K562 (cell line): ENCODE measurements around the gene GIPR. TPM values are rescaled to one million over a fixed set of nuclear protein-coding genes. Genes with fewer than 3 reads are reported as not detected.

Experiments used
- ADNP ChIP-seq: fragments of 200-800 bp; sonication (Bioruptor generic); IDR thresholded peaks from 2 replicates; pipeline ENCODE4 v1.6.1; 2016; ENCODE audit warnings: missing genetic modification characterization, missing compliant biosample characterization
- CBX1 ChIP-seq: sonication (generic); IDR thresholded peaks from 2 replicates; pipeline ENCODE4 v1.6.1; 2016; ENCODE audit warnings: antibody characterized with exemption, low read depth, mild to moderate bottlenecking
- DDX20 ChIP-seq: fragments of 450-650 bp; IDR thresholded peaks from 2 replicates; pipeline ENCODE4 v1.6.1; 2016; ENCODE audit warnings: missing genetic modification characterization, low read depth, mild to moderate bottlenecking, missing compliant biosample characterization, moderate library complexity
- ETV1 ChIP-seq: fragments of 450-650 bp; conservative IDR thresholded peaks from 2 replicates; pipeline ENCODE4 v1.6.1; 2016; ENCODE audit warnings: missing genetic modification characterization, control low read depth, low read depth, missing compliant biosample characterization
- HDGF ChIP-seq: fragments of 450-650 bp; IDR thresholded peaks from 2 replicates; pipeline ENCODE4 v1.6.1; 2016
- HMG20B ChIP-seq: fragments of 250-450 bp; sonication (Bioruptor Pico); IDR thresholded peaks from 2 replicates; pipeline ENCODE4 v1.5.0; 2021; ENCODE audit warnings: mild to moderate bottlenecking
- JUND ChIP-seq, 2 experiments: IDR thresholded peaks; 2 replicates in 1 of 2; 3 replicates in 1 of 2; pipeline ENCODE4 v1.6.1; 2011; ENCODE audit warnings: borderline replicate concordance in 2 of 2, low read depth in 2 of 2, low read length in 2 of 2, improper control_type of control experiment in 1 of 2, missing biosample characterization in 1 of 2, missing genetic modification characterization in 1 of 2, missing genetic modification reagents in 1 of 2
- KDM4B ChIP-seq, 2 experiments: fragments of 450-650 bp in 1 of 2; sonication (generic) in 1 of 2; IDR thresholded peaks; 2 replicates each; pipeline ENCODE4 v1.6.1; 2016 to 2017; ENCODE audit warnings: borderline replicate concordance in 2 of 2, antibody characterized with exemption in 1 of 2, low read depth in 1 of 2, mild to moderate bottlenecking in 1 of 2
- NELFE ChIP-seq: IDR thresholded peaks from 2 replicates; pipeline ENCODE4 v1.6.1; 2011; ENCODE audit warnings: mild to moderate bottlenecking; ENCODE audit not compliant: insufficient read depth, insufficient read length
- NR1H2 ChIP-seq: sonication (generic); formaldehyde crosslinking; IDR thresholded peaks from 2 replicates; pipeline ENCODE4 v1.4.0; 2020; ENCODE audit warnings: mild to moderate bottlenecking, missing genetic modification reagents
- OTX1 ChIP-seq: fragments of 450-650 bp; formaldehyde crosslinking; IDR thresholded peaks from 2 replicates; pipeline ENCODE4 v1.4.0; 2022; ENCODE audit warnings: mild to moderate bottlenecking
- PHF8 ChIP-seq: fragments of 200-600 bp; sonication (generic); IDR thresholded peaks from 2 replicates; pipeline ENCODE4 v1.6.1; 2012; ENCODE audit warnings: mixed run types, mild to moderate bottlenecking, inconsistent platforms, low read length, moderate library complexity, borderline replicate concordance
- POLR2A ChIP-seq: fragments of 450-650 bp; conservative IDR thresholded peaks from 2 replicates; pipeline ENCODE4 v1.6.1; 2016
- POLR2G ChIP-seq: fragments of 200-400 bp; formaldehyde crosslinking; IDR thresholded peaks from 2 replicates; pipeline ENCODE4 v1.6.1; 2017; ENCODE audit warnings: low read depth, mild to moderate bottlenecking, antibody characterized with exemption, low read length, moderate library complexity
- PPARD ChIP-seq: fragments of 250-450 bp; sonication (Bioruptor Pico); IDR thresholded peaks from 2 replicates; pipeline ENCODE4 v1.8.0; 2022; ENCODE audit warnings: inconsistent platforms, mild to moderate bottlenecking, moderate library complexity
- SMAD4 ChIP-seq: fragments of 250-450 bp; sonication (Bioruptor Pico); conservative IDR thresholded peaks from 2 replicates; pipeline ENCODE4 v1.8.0; 2021; ENCODE audit warnings: inconsistent platforms, mild to moderate bottlenecking, moderate library complexity
- SPI1 ChIP-seq: IDR thresholded peaks from 2 replicates; pipeline ENCODE4 v1.6.1; 2011; ENCODE audit warnings: low read depth, low read length, control low read depth, borderline replicate concordance
- SREBF1 ChIP-seq: fragments of 150-350 bp; IDR thresholded peaks from 2 replicates; pipeline ENCODE4 v1.6.1; 2014; ENCODE audit warnings: antibody characterized with exemption, low read depth, low read length, borderline replicate concordance
- TBP ChIP-seq: optimal IDR thresholded peaks from 2 replicates; pipeline ENCODE3; 2011; ENCODE audit warnings: low read depth, low read length, improper control_type of control experiment
- TEAD1 ChIP-seq, 2 experiments: fragments of 450-650 bp in 1 of 2; sonication (generic) in 1 of 2; formaldehyde crosslinking; IDR thresholded peaks; 2 replicates each; pipeline versions ENCODE4 v1.4.0 to v1.8.0; 2020 to 2022; ENCODE audit warnings: mild to moderate bottlenecking in 2 of 2, missing genetic modification reagents in 1 of 2
- XRCC4 ChIP-seq: IDR thresholded peaks from one replicate; pipeline ENCODE4 v1.6.1; 2011; ENCODE audit not compliant: insufficient read depth, insufficient read length; ENCODE audit errors: extremely low read depth
- ZNF175 ChIP-seq: fragments of 200-800 bp; sonication (Bioruptor generic); IDR thresholded peaks from 2 replicates; pipeline ENCODE4 v1.6.1; 2016; ENCODE audit warnings: low read depth, mild to moderate bottlenecking, missing genetic modification characterization, missing compliant biosample characterization
- ZNF384 ChIP-seq: IDR thresholded peaks from 2 replicates; pipeline ENCODE4 v1.6.1; 2012; ENCODE audit warnings: low read depth, low read length, improper control_type of control experiment
- ZNF436 ChIP-seq: fragments of 250-450, 450-650 bp; sonication (Bioruptor Pico); formaldehyde crosslinking; IDR thresholded peaks from 2 replicates; pipeline ENCODE4 v1.7.0; 2020; ENCODE audit warnings: mild to moderate bottlenecking
- ZNF551 ChIP-seq: fragments of 250-450 bp; sonication (Bioruptor Pico); IDR thresholded peaks from 2 replicates; pipeline ENCODE4 v1.5.0; 2021; ENCODE audit warnings: mild to moderate bottlenecking, moderate library complexity
- ZNF57 ChIP-seq: fragments of 450-650 bp; formaldehyde crosslinking; IDR thresholded peaks from 2 replicates; pipeline ENCODE4 v1.4.0; 2020; ENCODE audit warnings: mild to moderate bottlenecking, moderate library complexity
- ZNF764 ChIP-seq: fragments of 250-450 bp; sonication (Bioruptor Pico); IDR thresholded peaks from 2 replicates; pipeline ENCODE4 v1.4.0; 2020; ENCODE audit warnings: low read depth, mild to moderate bottlenecking, moderate library complexity
- polyA plus RNA-seq, 8 experiments: library from polyadenylated mRNA; depleted of rRNA in 4 of 8; stranded (reverse) in 5 of 8; unstranded in 3 of 8; fragments of >200 nt; fragmentation: Nextera tagmentation in 2 of 8; fragmentation: Illumina TruSeq in 1 of 8; extraction: Ambion mirVana in 2 of 8; extraction: Trizol in 1 of 8; gene quantifications; 2 replicates each; pipeline versions ENCODE4 v1.2.1 to v1.2.3, GENCODE V29; 2011 to 2014; ENCODE audit warnings: inconsistent platforms in 1 of 8, missing spikeins in 1 of 8
- total RNA-seq, 7 experiments: library from RNA; depleted of rRNA in 6 of 7; stranded (reverse); fragments of >200 nt in 6 of 7; fragmentation: Illumina TruSeq in 2 of 7; extraction: Trizol in 2 of 7; gene quantifications; 2 replicates each; pipeline versions ENCODE4 v1.2.1 to v1.2.3, GENCODE V29; 2011 to 2021; ENCODE audit warnings: low replicate concordance in 1 of 7
- TF ChIP-seq, protein P1 (sequence below): fragments of 250-450 bp; sonication (Bioruptor Pico); IDR thresholded peaks from 2 replicates; pipeline ENCODE4 v1.8.0; 2021; ENCODE audit warnings: borderline replicate concordance, mild to moderate bottlenecking, moderate library complexity; ENCODE audit not compliant: poor library complexity, severe bottlenecking

Gene GIPR
- total and polyA plus RNA-seq, 9 of the 15 experiments (the other 6 are each of a cell fraction or from before 2014, with no cell fraction given) = 2.2 to 26.8 (median 12.7) TPM

DNA sequence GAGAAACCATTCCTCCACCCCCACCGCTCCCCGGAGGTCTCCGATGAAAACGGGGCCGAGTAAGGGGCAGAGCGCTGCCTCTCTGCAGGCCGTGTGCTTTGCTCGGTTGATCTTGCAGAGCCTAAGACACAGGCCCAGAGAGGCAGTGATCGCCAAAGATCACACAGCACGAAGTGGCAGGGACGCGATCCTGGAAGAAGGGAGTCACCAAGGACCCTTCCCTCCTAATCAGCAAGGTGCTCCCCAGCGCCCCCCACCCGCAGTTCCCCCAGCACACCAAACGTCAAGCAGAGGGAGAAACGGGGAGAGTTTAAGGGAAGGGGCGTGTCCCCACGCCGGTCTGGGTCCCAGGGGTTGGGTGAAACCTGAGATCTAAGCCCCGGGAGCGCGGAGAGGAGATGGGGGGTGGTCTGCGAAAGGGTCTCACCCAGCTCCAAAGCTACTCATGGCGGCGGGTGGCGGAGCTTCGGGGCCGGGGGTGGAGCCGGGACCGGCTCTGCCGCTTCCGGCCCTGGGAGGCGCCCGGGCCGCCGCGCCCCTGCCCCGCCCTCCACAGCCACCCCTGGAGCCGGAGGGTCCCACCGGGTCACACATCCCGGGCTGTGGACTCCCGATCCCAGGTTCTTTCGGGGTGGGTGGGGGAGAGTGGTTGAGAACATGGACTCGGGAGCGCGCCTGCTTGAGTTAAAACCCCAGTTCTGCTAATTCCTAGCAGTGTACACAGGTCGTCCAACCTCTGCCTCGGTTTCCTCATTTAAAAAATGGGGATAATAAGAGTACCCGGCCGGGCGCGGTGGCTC, 28.9 kb upstream of the GIPR start, which contains the start of gene EML2 (continued):
- TF ChIP-seq ZNF764 (CRISPR knock-in tag) = no peak
- TF ChIP-seq ZNF384 = peak; percentile 43; the same call in 1 of the 2 replicates
- peak; percentile 80; the same call in 1 of the 2 replicates for TF ChIP-seq HDGF
- no peak for TF ChIP-seq NELFE
- peak; percentile 65; the same call in 1 of the 2 replicates for TF ChIP-seq PHF8
- 0 out of 2 replicates have a peak, but pooled peaks have one; percentile 13 for TF ChIP-seq OTX1 (CRISPR knock-in tag)
- TF ChIP-seq PPARD (CRISPR knock-in tag) = no peak
- 0 out of 2 replicates have a peak, but pooled peaks have one; percentile 50 for TF ChIP-seq NR1H2 (CRISPR knock-in tag)
- TF ChIP-seq, protein P1, sequence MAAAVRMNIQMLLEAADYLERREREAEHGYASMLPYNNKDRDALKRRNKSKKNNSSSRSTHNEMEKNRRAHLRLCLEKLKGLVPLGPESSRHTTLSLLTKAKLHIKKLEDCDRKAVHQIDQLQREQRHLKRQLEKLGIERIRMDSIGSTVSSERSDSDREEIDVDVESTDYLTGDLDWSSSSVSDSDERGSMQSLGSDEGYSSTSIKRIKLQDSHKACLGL (CRISPR knock-in tag) = no peak
- TF ChIP-seq POLR2A = peak; percentile 71
- TF ChIP-seq JUND (IDR thresholded peaks at IDR 0.05; ENCODE audit: borderline replicate concordance, low read depth, low read length) = peak; percentile 17; the same call in 1 of the 2 replicates
- no peak for TF ChIP-seq JUND (tag; IDR thresholded peaks at IDR 0.05; ENCODE audit: borderline replicate concordance, low read depth, low read length)
- peak in 1 of 2 experiments; percentile 49; a peak in 1 of 4 replicates for TF ChIP-seq TEAD1 (CRISPR knock-in tag; IDR thresholded peaks at IDR 0.05)
- peak; percentile 20 for TF ChIP-seq TBP
- TF ChIP-seq ZNF57 (CRISPR knock-in tag) = no peak
- no peak for TF ChIP-seq ZNF436
- no peak for TF ChIP-seq HMG20B
- peak; percentile 80 for TF ChIP-seq POLR2G
- TF ChIP-seq XRCC4 = no peak
- no peak for TF ChIP-seq ZNF175 (CRISPR knock-in tag)
- peak; percentile 90 for TF ChIP-seq ADNP (tag)
- no peak for TF ChIP-seq KDM4B (IDR thresholded peaks at IDR 0.05; ENCODE audit: borderline replicate concordance in 2 of 2, low read depth in 1 of 2)
- TF ChIP-seq SPI1 = no peak
- no peak for TF ChIP-seq DDX20
- no peak for TF ChIP-seq SREBF1
- TF ChIP-seq ETV1 = peak; percentile 49; the same call in 1 of the 2 replicates
- peak; percentile 39 for TF ChIP-seq CBX1
- peak; percentile 49; the same call in 1 of the 2 replicates for TF ChIP-seq SMAD4 (CRISPR knock-in tag)
- no peak for TF ChIP-seq ZNF551
